Lower leg skin (tissue), 4 donors: ENCODE measurements around the gene IL1A. TPM values are rescaled to one million over a fixed set of nuclear protein-coding genes. Genes with fewer than 3 reads are reported as not detected.

Experiments
- DNase-seq, 2 donors: peaks; one replicate each; pipeline ENCODE4 v3.0.0-alpha.2; 2019; ENCODE audit warnings: low spot score in 2 of 2
- H3K4me3 ChIP-seq: fragments of 200-600 bp; sonication (generic); 2 replicates; pipeline ENCODE4 v1.5.1; 2017; ENCODE audit warnings: mild to moderate bottlenecking, low read depth; ENCODE audit not compliant: poor library complexity, severe bottlenecking
- POLR2A ChIP-seq, 2 donors: fragments of 450-650 bp; IDR thresholded peaks; one replicate each; pipeline ENCODE4 v1.6.1; 2016 to 2017; ENCODE audit warnings: antibody characterized with exemption in 2 of 2, mild to moderate bottlenecking in 1 of 2, moderate library complexity in 1 of 2
- WGBS, 2 donors: methylation state at CpG; one replicate each; pipeline ENCODE4 v1.1.5; 2018; 5-methylcytosine and 5-hydroxymethylcytosine counted together
- intact Hi-C: fragments of 100-400 bp; cut with DNase I; formaldehyde crosslinking; loops from one replicate; pipeline ENCODE4 v1.15.0; 2023; ENCODE audit warnings: low total_unique reads
- total RNA-seq, 4 donors: library from RNA; depleted of rRNA; stranded (reverse); fragments of >200 nt; gene quantifications; one replicate each; pipeline ENCODE4 v1.1.0, GENCODE V29; 2016
- TF ChIP-seq, protein P1 (sequence below), 3 donors: fragments of 450-650 bp; IDR thresholded peaks; one replicate each; pipeline ENCODE4 v1.5.1; 2016; ENCODE audit warnings: antibody characterized with exemption in 3 of 3, mild to moderate bottlenecking in 3 of 3, moderate library complexity in 2 of 3

Gene IL1A
- total RNA-seq, 4 donors from 2014 or later, result 0.53 to 5.3 (median 0.84) TPM

DNA sequence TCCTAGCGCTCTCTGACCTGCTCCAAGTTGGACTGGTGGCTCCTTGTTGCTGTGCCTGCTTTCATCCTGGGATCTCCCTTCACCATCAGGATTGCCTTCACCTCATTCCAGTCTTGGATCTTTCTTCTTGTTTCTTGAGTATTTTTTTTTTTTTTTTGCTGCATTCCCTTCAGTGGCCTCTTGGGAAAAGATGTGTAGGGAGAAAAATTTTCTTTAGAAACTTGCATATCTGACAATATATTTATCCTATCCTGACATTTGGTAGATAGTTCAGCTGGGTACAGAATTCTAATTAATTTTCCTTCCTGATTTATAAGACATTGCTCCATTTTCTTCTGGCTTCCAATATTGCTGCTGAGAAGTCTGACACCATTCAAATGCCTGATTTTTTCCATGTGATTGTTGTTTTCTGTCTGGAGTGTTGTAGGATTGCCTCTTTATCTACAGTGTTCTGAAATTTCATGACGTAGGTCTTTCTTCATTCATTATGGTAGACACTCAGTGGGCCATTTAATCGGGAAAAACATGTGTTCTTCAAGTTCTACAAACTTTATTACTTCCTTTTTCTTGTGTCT lies 23.0 kb upstream of the IL1A start:
- TF ChIP-seq POLR2A (IDR thresholded peaks at IDR 0.05), result no peak
- TF ChIP-seq, protein P1, sequence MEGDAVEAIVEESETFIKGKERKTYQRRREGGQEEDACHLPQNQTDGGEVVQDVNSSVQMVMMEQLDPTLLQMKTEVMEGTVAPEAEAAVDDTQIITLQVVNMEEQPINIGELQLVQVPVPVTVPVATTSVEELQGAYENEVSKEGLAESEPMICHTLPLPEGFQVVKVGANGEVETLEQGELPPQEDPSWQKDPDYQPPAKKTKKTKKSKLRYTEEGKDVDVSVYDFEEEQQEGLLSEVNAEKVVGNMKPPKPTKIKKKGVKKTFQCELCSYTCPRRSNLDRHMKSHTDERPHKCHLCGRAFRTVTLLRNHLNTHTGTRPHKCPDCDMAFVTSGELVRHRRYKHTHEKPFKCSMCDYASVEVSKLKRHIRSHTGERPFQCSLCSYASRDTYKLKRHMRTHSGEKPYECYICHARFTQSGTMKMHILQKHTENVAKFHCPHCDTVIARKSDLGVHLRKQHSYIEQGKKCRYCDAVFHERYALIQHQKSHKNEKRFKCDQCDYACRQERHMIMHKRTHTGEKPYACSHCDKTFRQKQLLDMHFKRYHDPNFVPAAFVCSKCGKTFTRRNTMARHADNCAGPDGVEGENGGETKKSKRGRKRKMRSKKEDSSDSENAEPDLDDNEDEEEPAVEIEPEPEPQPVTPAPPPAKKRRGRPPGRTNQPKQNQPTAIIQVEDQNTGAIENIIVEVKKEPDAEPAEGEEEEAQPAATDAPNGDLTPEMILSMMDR (IDR thresholded peaks at IDR 0.05), result no peak
- WGBS, 2 donors, result 93 to 96% methylated on average over 3 of the region's 3 CpGs
- intact Hi-C loops, result no loop called here
- DNase-seq, result no peak
- no peak overlapping the region for H3K4me3 ChIP-seq

DNA sequence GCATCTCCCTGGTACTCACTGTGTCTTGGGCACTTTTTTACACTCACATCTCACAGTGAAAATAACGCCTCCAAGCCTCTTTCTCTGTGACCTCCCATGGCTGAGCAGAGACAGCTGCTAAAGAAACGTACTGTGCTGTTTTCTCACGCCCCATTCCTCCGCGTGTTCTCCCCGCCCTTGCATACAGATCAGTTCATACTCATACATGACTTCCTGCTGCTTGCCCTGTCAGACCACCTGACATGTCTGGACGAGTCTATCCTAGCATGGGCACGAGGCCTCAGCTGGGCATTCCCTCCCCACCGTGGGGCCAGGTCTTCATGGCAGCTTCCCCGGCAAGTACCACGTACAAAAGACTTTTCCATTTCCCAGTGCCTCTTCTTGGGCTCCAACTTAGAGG lies 21.2 kb upstream of the IL1A start:
- TF ChIP-seq POLR2A (IDR thresholded peaks at IDR 0.05), result no peak
- TF ChIP-seq, protein P1 (IDR thresholded peaks at IDR 0.05), result no peak
- WGBS, 2 donors, result 52 to 58% methylated on average over 11 of the region's 11 CpGs
- H3K4me3 ChIP-seq, result no peak overlapping the region
- intact Hi-C loops, result no loop called here
- DNase-seq, result no peak

DNA sequence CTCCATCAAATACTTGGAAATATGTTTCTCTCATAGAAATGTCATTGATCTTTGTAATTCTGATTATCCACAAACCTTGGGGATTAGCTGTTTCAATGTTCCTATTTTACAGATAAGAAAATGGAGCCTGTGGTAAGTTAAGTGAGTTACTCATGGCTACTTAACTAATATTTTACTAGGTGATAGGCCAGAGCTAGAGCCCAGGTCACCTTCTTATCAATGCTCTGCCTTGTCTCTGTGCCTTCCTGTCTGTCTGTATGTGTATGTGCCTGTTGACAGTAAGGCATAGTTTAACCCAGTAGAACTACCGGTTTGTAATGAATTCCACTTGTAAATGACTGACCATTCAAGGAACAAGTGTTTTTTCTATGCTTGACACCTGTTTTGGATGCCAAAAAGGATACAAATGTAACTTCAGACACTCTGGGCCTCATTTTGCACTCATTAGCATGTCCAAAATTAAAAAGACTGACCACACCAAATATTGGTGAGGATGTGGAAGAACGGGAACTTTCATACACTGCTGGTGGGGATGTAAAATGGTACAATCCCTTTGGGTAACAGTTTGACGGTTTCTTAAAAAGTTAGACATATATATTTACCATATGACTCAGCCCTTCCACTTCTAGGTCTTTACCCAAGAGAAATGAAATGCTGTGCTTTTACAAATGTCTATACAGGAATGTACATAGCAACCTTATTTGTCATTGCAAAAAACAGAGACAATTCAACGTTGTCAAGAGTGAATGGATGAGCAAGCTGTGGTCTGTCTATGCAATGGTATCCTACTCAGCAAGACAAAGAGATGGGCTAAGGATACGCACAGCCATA lies 19.6 kb upstream of the IL1A start:
- 74 to 77% methylated on average over 5 of the region's 5 CpGs for WGBS, 2 donors
- intact Hi-C loops, result no loop called here
- no peak for DNase-seq
- TF ChIP-seq POLR2A (IDR thresholded peaks at IDR 0.05), result no peak
- TF ChIP-seq, protein P1 (IDR thresholded peaks at IDR 0.05), result no peak
- no peak overlapping the region for H3K4me3 ChIP-seq

DNA sequence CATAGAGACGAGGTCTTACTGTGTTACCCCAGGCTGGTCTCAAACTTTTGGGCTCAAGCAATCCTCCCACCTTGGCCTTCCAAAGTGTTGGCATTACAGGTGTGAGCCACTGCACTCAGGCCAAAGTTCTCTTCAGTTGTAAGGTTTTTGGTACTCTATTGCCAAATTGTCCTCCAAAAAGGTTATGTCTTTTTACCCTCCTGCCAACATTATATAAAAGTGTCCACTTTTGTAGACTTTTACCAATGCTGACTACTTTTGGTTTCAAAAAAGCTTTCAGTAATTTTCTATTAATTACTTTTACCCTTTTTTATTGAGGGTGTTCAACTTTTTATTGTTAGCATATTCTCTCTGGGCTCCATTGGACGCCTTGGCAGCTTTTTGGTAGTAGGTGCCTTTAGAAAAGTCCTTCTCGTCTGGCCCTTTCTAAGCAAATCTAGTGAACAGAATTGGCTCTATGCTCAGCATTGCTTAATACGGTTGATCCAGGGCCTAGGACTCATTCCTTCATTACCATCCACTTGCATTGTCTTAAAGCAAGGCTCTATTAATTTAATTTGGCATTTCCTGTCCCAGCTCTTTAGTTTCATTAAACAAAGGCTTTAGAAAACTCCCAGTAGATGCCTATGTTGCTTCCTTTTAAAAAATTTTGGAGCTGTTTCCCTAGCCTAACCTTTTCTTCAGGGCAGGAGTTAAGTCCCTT lies 16.7 kb upstream of the IL1A start:
- DNase-seq, result no peak
- 80 to 91% methylated on average over 4 of the region's 4 CpGs for WGBS, 2 donors
- H3K4me3 ChIP-seq, result no peak overlapping the region
- intact Hi-C loops, result no loop called here
- TF ChIP-seq, protein P1 (IDR thresholded peaks at IDR 0.05), result no peak
- no peak for TF ChIP-seq POLR2A (IDR thresholded peaks at IDR 0.05)

DNA sequence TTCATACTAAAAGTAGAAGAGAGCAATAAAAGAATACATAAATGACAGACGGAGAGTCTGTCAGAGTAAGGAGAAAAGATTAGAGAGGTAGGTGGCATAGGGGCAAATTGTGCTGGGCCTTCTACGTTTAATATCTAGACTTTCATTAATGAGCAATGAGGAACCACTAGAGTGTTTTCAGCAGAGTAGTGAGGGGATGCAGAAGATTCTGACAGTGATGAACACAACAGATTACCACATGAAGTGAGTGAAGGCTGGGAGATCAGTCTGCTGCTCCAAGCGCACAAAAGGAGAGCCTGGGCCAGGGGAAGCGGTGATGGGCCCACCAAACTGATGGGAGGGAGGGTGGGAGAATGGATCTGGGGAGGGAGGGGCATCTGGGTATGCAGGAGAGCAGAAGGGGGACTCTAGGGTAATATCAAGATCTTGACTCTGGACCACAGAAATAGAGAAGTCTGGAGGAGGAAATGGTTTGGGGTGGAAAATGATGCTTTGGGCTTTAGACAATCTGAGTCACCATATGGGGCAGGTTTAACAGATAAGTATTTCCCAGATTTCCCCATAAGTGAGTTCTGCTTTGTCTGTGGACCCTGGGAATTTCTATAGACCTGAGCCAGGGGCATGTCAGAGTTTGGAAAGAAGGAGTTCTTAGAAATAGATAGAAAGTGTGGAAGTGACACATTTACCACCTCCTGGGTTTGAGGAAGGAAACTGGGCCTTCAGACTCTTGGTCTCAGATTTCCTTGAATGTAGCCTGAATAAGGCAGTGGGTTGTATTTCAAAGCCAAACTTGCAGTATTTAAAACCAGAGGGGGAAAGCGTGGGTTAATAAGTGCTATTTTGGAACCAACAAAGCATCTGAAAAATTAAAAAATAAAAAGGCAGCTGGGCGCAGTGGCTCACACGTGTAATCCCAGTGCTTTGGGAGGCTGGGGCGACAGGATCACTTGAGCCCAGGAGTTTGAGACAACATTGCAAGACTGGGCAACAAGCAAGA lies 15.0 kb upstream of the IL1A start:
- intact Hi-C loops, result no loop called here
- no peak overlapping the region for H3K4me3 ChIP-seq
- 74 to 79% methylated on average over 8 of the region's 8 CpGs for WGBS, 2 donors
- TF ChIP-seq, protein P1 (IDR thresholded peaks at IDR 0.05), result no peak
- TF ChIP-seq POLR2A (IDR thresholded peaks at IDR 0.05), result no peak
- no peak for DNase-seq
